ENCODE results near the gene POLR2F.

DNA sequence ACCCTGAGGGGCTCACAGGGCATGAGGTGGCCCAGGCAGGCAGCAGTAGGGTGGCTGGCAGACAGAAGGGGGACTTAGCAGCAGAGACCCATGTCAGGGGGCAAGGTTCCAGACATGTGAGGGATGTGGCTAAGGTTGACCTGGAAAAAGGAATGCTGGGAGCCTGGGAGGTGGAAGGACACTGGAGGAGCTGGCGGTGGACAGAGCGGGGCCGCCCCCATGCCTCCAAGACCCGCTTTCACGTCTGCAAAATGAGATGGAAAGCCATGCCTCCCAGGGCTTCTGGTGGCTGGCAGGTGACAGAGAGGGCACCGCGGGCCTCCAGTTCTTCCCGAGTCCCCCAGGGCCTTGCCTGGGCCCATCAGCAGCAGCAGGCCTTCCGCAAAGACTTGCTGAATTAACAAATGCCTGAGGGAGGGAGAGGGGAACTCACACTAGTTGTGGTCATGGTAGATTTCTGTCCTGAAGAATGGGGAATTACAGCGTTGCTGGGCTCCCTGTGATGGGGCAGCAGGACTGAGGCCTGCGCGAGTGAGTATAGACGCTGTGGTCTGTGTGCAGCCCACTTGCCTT, 53.9 kb downstream of the POLR2F start:
- TF ChIP-seq, protein P1, sequence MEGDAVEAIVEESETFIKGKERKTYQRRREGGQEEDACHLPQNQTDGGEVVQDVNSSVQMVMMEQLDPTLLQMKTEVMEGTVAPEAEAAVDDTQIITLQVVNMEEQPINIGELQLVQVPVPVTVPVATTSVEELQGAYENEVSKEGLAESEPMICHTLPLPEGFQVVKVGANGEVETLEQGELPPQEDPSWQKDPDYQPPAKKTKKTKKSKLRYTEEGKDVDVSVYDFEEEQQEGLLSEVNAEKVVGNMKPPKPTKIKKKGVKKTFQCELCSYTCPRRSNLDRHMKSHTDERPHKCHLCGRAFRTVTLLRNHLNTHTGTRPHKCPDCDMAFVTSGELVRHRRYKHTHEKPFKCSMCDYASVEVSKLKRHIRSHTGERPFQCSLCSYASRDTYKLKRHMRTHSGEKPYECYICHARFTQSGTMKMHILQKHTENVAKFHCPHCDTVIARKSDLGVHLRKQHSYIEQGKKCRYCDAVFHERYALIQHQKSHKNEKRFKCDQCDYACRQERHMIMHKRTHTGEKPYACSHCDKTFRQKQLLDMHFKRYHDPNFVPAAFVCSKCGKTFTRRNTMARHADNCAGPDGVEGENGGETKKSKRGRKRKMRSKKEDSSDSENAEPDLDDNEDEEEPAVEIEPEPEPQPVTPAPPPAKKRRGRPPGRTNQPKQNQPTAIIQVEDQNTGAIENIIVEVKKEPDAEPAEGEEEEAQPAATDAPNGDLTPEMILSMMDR (IDR thresholded peaks at IDR 0.05), result no peak
- TF ChIP-seq POLR2A (IDR thresholded peaks at IDR 0.05), result no peak
